GM12872 (cell line): Measurements from ENCODE around the gene RIPK3.

Experiments
- TF ChIP-seq, protein P1 (sequence below): IDR thresholded peaks from 3 replicates; pipeline ENCODE4 v1.5.1; 2011; ENCODE audit warnings: low read depth, mild to moderate bottlenecking, low read length, moderate library complexity; ENCODE audit not compliant: insufficient read depth

Gene RIPK3

DNA sequence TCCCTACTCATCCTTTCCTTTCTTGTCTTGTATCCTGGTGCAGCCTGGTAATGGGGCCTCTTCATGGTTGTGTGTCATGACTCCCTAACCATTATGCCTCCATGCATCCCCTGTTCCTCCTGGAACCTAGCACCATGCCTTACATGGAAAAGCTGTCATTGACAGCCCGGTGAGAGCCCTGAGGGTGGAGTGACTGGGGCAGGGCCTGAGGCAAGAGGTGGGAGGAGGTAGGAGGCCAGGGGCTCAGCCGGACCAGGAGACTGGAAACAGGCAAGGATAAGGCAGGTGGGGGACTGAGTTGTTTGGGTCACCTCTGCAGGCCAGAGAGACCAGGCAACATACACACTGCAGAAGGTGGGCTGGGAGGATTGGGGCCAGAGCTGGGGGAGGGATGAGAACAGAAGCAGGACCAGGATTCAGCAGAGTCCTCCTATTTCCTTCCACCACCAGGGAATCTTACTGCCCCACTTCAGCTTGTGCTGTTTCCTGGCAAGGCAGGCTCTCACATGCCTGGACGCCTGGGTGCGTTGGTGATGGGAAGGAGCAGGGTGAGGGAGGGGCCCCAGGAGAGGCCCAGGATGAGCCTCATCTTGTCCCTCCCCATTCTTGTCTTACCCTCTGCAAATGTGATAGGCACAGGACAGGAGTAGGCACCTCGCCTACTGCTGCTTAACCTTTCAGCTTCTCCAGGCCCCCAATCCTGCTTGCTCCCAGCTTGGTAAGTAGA is 30.1 kb downstream of the RIPK3 start, which contains the start of gene LTB4R2:
TSS of gene LTB4R2 (plus strand) at position 603 of the 727 bp plus-strand sequence. CDS start 525 bp downstream, outside the sequence.
- TF ChIP-seq, protein P1, sequence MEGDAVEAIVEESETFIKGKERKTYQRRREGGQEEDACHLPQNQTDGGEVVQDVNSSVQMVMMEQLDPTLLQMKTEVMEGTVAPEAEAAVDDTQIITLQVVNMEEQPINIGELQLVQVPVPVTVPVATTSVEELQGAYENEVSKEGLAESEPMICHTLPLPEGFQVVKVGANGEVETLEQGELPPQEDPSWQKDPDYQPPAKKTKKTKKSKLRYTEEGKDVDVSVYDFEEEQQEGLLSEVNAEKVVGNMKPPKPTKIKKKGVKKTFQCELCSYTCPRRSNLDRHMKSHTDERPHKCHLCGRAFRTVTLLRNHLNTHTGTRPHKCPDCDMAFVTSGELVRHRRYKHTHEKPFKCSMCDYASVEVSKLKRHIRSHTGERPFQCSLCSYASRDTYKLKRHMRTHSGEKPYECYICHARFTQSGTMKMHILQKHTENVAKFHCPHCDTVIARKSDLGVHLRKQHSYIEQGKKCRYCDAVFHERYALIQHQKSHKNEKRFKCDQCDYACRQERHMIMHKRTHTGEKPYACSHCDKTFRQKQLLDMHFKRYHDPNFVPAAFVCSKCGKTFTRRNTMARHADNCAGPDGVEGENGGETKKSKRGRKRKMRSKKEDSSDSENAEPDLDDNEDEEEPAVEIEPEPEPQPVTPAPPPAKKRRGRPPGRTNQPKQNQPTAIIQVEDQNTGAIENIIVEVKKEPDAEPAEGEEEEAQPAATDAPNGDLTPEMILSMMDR, result no peak

DNA sequence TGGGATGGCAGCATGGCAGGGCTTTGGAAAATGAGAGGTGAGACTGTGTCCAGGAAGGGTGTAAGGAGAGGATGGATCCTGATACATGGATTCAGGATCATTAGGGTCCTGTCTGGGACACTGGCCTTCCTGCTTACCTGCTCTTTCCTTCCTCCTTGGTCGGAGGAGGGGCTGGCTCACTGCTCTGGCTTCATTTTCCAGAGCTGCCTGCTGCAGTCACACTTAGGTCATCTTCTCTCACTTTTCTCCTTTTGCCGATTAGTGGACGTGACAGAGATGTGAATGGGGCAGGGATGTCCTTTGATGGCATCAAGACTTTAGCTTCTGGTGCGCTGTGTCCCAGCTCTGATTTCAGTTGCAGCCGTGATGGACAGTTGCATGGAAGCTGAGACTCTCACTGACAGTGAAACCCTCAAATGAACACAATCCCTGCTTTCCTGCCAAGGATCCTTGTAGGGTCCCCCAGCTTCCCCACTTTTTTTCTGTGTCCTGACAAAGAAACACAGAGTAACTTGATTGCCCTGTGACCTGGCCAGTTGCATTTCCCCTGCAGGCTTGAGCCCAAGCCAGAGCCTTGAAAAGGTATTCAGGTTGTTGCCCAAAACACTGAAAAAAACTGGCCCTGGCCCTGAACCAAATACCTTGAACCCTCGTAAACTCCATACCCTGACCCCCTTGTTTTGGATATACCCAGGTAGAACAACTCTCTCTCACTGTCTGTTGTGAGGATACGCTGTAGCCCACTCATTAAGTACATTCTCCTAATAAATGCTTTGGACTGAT is 31.3 kb downstream of the RIPK3 start:
- TF ChIP-seq, protein P1, result no peak

DNA sequence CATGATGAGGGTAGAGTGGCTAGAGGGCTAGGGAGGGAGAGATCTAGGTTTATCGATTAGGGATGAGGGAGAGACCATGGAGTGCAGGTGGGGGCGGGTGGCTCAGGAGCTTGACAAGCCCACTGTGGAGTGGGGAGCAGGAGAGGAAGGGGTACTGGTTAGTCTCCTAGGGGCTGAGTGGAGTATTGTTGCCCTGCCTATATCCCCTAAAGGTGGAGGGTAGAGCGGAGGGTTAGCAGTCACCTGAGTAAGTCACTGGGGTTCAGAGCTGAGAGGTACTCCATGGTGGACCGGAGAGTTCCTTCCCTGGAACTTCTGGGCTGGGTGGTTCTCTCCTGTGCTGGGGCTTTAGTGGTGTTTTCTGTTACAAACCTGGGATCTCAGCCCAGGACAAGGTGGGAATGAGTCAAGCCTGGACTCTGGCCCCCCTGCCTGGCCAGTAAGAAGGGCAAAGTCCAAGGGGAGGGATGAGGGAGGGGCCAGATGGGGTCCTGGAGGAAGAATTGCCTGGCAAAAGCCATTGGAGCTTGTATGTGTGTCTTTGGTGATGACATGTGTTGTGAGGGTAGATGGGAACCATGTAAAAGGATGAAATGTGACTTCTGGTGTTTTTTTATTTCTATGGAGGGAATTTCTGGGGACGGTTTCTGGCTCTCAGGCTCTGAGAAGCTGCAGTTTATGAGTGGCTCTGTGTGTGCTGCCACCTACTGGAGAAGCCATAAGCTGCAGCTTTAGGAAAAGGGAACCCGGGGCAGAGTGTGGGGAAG is 32.0 kb downstream of the RIPK3 start, which contains the start of gene CIDEB:
TSS of gene CIDEB (minus strand) at position 403 of the 767 bp plus-strand sequence. CDS start at position 284, 119 bp downstream.
- TF ChIP-seq, protein P1, result peak; percentile 96

DNA sequence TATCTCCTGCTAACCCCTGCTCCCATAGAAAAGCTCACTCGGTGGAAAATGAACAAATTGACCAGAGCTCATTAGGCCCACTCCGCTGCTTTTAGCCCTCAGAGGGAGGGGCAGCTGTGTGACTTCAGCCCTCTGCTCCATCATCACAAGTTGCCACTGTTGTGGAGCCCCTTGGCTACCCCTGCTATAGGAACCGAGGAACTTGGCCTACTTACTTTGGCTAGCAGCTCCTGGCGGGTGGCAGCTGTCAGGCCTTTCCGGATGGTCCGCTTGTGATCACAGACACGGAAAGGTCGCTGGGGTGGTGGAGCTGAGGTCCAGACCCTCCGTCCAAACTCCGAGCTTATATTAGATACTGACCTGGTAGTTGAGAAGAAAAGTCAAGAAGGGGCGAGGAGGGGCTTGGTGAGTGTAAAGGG is 32.6 kb downstream of the RIPK3 start:
- TF ChIP-seq, protein P1, result no peak

GRCh38 chr14:24304019-24304387 is 35.8 kb downstream of the RIPK3 start:
- TF ChIP-seq, protein P1, result no peak

GRCh38 chr14:24300326-24300980 is 39.3 kb downstream of the RIPK3 start:
- TF ChIP-seq, protein P1, result no peak
